Measurements from ENCODE around the gene ACTA1. TPM values are rescaled to one million over a fixed set of nuclear protein-coding genes. Genes with fewer than 3 reads are reported as not detected.

Gene ACTA1
- total RNA-seq, 1 donor: not detected

DNA sequence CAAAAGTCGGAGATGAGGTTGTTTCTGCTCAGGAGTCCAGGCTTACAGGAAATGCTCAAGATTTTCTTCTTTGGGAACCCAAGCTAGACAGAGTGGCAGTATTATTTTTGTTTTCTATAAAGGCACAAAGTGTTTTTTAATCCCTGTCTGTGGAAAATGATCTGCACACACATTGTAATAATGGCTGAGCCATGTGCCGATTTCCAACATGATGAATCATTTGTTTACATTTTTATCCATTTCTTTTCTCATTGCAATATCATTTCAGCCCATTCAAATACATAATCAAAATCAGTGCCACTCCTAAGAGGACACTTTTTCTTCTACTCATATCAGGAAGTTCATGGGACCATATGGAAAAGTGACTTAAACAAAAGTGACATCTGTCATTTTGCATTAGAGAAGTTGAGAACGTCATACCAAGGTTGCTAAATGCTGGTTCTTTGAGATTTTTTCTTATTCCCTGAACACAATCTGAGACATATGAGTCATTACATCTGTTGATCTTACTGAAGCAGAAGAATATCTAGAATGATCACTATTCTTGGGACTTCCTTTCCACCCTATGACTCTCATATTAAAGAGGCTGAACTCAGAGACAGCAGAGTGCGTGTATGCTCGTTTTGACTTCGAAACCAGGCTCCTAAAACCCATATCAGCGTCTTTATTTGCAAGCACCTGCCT, 44.9 kb downstream of the ACTA1 start:
- no peak overlapping the region for H3K4me3 ChIP-seq (ENCODE audit: low read depth, low read length)
- TF ChIP-seq, protein P1, sequence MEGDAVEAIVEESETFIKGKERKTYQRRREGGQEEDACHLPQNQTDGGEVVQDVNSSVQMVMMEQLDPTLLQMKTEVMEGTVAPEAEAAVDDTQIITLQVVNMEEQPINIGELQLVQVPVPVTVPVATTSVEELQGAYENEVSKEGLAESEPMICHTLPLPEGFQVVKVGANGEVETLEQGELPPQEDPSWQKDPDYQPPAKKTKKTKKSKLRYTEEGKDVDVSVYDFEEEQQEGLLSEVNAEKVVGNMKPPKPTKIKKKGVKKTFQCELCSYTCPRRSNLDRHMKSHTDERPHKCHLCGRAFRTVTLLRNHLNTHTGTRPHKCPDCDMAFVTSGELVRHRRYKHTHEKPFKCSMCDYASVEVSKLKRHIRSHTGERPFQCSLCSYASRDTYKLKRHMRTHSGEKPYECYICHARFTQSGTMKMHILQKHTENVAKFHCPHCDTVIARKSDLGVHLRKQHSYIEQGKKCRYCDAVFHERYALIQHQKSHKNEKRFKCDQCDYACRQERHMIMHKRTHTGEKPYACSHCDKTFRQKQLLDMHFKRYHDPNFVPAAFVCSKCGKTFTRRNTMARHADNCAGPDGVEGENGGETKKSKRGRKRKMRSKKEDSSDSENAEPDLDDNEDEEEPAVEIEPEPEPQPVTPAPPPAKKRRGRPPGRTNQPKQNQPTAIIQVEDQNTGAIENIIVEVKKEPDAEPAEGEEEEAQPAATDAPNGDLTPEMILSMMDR (IDR thresholded peaks at IDR 0.05; ENCODE audit: insufficient read depth, low read length): no peak
- peak; percentile 17 for DNase-seq (ENCODE audit: low read depth)

DNA sequence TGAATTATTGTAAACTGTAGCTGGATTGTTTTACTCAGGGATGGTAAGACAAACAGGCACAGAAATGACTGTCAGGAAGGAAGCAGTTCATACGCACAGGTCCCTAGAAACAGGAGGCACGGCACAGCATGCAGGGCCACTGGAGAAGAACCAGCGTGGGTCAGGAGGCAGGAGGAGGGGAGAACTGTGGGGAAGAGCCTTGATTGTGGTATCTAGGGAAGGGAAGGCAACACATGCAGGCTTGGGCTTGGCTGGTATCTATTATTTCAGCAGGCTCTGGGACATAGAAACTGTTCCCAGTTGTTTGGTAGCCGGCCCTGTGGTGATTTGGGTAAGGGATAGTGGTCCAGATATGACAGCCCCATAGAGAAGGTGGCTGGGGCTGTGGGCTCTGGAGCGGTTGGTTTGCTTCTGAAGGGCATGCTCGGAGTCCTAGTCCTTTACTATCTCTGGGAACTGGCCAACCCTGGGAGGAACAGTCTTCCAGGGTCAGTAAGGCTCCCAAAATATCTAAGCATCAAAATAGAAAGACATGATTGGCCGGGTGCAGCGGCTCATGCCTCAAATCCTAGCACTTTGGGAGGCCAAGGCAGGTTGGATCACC, 47.9 kb downstream of the ACTA1 start:
- DNase-seq (ENCODE audit: low read depth): no peak
- no peak overlapping the region for H3K4me3 ChIP-seq (ENCODE audit: low read depth, low read length)
- TF ChIP-seq, protein P1 (IDR thresholded peaks at IDR 0.05; ENCODE audit: insufficient read depth, low read length): no peak

DNA sequence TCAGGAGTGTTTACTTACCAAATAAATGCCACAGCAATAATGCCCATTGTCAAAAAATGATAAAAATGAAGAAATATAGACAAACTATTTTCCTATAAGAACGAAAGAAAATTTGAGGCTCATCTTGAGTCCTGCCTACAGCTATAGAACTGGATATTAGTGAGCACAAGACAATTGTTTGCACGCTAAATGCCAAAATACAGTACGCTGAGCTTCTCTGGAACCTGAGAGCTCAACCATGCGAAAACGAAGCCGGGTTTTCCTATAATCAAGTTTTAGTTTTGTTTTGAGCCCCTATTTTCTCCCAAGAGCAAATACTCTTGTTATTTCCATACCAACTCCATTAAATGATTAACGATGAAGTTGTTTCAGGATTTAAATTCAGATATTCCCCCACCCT, 49.1 kb downstream of the ACTA1 start:
- TF ChIP-seq, protein P1 (IDR thresholded peaks at IDR 0.05; ENCODE audit: insufficient read depth, low read length): no peak
- no peak overlapping the region for H3K4me3 ChIP-seq (ENCODE audit: low read depth, low read length)
- DNase-seq (ENCODE audit: low read depth): no peak

DNA sequence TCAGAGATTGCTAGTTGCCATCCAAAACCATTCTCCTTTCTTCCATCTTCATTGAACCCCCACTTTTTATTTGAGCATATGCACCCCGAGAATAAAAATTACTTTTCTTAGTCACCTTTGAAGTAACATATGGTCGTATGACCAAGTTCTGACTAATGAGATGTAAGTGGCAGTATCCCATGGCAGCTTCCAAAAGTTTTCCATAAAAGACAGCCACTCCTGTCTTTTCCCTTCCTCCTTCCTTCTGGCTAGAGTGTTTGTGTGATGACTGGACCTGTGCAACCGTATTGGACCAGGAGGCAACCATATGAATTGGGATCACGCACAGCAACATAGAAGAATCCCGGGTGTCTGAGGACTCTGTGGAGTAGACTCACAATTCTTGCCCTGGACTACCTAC, 49.9 kb downstream of the ACTA1 start:
- no peak overlapping the region for H3K4me3 ChIP-seq (ENCODE audit: low read depth, low read length)
- no peak for DNase-seq (ENCODE audit: low read depth)
- TF ChIP-seq, protein P1 (IDR thresholded peaks at IDR 0.05; ENCODE audit: insufficient read depth, low read length): no peak

DNA sequence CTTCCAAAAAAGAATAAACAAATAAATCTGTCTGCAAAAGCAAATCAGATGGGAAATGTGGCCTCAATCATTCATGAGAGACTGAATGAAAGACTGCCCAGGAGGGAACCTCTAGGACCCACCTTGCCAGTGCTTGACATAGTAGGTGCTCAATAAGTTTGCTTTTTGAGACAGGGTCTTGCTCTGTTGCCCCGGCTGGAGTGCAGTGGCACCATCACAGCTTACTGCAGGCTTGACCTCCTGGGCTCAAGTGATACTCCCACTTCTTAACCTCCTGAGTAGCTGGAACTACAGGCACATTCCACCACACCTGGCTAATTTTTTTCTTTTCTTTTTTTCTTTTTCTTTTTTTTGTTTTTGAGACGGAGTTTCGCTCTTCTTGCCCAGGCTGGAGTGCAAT, 50.7 kb downstream of the ACTA1 start:
- no peak overlapping the region for H3K4me3 ChIP-seq (ENCODE audit: low read depth, low read length)
- no peak for DNase-seq (ENCODE audit: low read depth)
- TF ChIP-seq, protein P1 (IDR thresholded peaks at IDR 0.05; ENCODE audit: insufficient read depth, low read length): no peak

Small RNAs within 50 kb of the gene (small RNA-seq; reads per million reads assigned to genes)
- gene RN7SKP276 (not detected), gene RNU6-180P (not detected)

Other genes starting within 250 kb of the ACTA1 start
- gene RAB4A, start 163.0 kb downstream of the ACTA1 start, total RNA-seq (ENCODE audit: low replicate concordance): 30.8 and 33.2 TPM in 2 replicates
- 4.3 and 5.3 TPM in 2 replicates for gene CCSAP, start 91.0 kb downstream of the ACTA1 start, total RNA-seq (ENCODE audit: low replicate concordance)
- 25.2 and 46.1 TPM in 2 replicates for gene NUP133, start 74.2 kb upstream of the ACTA1 start, total RNA-seq (ENCODE audit: low replicate concordance)
- 13.1 and 16.8 TPM in 2 replicates for gene ABCB10, start 124.6 kb upstream of the ACTA1 start, total RNA-seq (ENCODE audit: low replicate concordance)
- 9.9 and 14.3 TPM in 2 replicates for gene TAF5L, start 192.0 kb upstream of the ACTA1 start, total RNA-seq (ENCODE audit: low replicate concordance)
- gene URB2, start 192.2 kb upstream of the ACTA1 start, total RNA-seq (ENCODE audit: low replicate concordance): 9.6 and 10.7 TPM in 2 replicates

All from fibroblast of the aortic adventitia (primary cell).